HG02623 (cell line): Measurements from ENCODE around the gene WEE2.
A peak's percentile ranks its signal among the peaks of the same experiment; 100 is the strongest.
"Not testable (repeated sequence)": the region's sequence is repeated elsewhere in the genome, so short reads cannot be mapped to it uniquely, and the experiment has no call there.

ENCODE experiments used
- ATAC-seq: cut with Tn5 transposase; IDR thresholded peaks from one replicate; pipeline ENCODE4 v1.9.1; 2021; ENCODE audit warnings: moderate library complexity; ENCODE audit not compliant: unreplicated experiment

WEE2 gene

DNA sequence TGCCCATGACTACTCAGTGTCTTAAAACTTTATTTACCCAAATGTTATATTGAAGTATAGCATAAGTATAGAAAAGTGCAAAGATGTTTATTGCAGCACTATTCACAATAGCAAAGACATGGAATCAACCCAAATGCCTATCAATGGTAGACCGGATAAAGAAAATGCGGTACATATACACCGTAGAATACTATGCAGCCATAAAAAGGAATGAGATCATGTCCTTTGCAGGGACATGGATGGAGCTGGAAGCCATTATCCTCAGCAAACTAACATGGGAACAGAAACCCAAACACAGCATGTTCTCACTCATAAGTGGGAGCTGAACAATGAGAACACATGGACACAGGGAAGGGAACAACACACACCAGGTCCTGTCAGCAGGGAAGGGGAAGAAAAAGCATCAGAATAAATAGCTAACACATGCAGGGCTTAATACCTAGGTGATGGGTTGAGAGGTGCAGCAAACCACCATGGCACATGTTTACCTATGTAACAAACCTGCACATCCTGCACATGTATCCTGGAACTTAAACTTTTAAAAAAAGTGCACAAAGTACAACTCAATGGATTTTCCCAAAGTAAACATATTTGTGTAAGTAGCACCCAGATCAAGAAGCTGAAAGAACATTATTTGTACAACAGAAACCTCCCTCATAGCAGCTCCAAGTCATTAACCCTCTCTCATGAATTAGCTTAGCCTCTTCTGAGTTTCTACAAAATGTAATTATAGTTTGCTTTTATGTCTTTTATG lies 18.9 kb upstream of the WEE2 start:
- ATAC-seq = not testable (repeated sequence)

DNA sequence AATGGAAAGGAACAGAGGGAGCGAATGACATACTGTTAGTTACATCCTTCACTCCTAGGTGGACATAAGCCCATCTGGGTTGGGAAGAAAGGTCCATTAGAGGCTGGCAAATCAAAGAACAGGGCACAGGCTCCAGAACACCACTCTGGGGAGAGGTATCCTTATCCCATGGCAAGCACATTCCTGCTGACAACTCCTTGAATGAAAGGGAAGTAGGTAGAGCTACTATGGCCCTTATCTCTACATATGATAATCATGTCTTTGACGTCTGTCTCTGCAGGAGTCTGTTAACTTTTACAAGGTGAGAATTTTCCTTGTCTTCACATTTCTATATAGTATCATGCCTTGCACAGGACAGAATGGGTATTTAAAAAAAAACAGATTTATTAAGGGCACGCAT lies 16.6 kb upstream of the WEE2 start:
- no peak for ATAC-seq

DNA sequence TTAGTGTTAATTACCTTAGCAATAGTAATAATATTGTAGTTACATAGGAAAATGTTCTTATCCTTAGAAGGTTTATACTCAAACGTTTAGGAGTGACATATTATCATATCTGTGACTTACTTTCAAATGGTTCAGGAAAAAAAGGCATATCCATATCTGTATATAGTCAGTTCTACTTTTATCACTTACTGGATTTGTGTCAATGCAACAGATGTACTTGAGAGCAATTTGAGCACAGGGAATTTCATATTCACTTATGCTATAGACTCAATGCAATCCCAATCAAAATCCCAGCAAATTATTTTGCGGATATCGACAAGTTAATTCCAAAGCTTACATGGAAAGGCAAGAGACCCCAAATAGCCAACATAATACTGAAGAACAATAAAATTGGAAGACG lies 16.2 kb upstream of the WEE2 start:
- no peak for ATAC-seq

DNA sequence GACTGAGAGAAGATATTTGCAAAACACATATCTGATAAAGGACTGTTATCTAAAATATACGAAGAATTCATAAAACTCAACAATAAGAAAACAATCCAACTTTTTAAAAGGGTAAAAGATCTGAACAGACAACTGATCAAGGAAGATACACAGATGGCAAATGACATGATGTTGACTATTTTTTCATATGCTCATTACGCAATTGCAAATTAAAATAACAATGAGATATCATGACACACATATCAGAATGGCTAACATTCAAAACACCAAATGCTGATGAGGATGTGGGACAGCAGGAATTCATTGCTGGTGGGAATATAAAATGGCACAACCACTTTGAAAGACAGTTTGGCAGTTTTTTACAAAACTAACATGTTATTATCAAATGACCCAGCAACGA lies 15.1 kb upstream of the WEE2 start:
- ATAC-seq = no peak

DNA sequence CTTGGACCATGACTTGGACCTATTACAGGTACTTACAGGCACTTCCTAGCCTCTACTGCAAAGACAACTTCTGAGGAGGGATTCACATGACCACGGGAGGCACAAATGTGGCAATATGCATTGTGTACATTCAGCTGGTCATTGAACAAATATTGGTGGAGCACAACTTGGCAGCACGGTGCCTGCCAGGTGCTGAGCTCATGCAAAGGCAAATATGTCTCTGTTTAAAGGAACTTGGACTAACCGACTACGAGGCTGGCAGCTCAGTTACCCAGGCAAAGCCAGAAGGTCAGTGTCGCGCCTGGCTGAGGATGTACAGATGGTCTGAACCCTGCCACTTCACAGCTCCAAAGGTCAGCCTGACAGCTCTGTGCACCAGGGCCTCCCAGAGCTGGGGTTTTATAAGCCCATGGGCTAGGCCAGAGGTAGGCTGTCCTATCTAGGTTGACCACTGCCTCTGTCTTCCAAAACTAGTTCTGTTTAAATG lies 12.3 kb upstream of the WEE2 start:
- ATAC-seq = no peak

DNA sequence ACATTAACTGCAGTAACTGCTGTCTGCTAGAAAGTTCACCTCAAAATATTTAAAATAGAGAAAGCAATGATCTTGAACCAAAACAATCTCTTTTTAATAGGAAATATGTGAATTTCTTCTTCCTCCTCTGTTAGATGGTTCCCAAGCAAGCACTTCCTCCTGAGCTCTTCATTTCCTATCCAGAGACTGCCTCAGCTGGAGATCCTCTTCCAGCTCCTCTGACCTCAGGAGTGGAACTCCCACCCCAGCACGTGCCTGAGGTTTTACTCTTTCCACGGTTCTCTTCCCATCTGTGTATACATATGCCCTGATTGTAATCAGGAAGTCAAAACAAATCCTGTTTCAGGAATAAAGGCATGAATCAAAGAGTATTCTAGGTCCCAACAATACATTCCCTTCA lies 11.8 kb upstream of the WEE2 start:
- ATAC-seq = no peak

DNA sequence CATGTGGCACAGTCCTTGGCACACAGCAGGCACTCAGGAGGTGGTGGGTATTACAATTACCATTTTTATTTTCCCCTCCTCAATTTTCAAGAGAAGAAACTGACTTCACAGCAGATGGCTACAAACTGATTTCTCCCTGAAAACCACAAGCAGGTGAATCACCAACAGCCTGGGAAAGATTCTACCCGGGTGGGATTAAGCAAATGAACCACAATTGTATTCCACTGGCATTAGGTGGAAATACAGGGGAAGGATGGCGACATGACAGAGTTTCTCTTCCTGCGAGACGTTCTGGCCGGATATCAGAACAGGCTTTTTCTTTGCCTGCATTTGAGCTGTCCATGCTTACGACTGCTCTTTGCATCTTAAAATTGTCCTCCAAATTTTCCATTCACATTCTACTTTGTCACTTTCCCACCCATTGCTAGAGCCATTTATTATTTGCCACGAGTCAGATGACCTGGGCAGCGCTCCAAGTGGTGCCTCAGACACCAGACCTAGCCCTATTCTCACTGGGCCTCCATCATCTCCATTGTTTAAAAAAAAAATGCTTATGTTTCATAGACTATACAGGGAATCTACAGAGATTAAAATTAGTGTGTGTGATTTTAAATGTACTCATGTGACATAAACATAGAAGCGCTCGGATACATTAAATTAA lies 10.8 kb upstream of the WEE2 start:
- no peak for ATAC-seq

DNA sequence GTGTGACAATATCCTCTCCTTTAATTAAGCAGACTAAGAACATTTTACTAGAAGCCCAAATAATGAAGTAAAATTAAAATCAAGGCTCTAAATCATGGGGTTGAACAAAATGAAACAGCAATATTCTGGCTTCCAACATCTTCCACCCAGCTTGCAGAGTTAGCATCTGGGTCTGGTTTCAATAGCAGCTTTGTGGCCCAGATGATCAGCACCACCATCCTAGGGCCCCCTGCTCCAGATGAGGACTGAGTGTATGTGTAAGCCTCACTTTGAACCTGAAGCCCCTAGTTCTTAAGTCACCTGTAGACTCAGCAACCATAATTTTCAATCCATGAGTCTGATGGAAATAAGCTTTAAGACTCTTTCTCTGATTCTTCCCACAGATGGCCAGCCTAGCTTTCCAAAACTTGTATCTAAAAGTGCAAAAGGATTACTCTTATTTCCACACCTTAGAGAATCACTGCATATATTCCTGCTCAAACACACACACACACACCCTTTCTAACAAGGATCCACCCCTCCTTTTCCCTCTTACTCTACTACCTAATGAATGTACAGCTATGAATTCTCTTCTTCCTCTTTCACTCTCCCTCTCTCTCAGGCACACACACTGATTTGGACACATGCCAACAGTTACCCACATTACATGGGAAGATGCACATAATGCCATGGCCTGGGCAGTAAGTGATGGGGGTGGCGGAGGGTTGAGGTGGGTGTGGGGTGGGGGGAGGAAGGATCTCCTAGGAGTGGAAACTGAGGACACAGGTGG lies 9.7 kb upstream of the WEE2 start:
- no peak for ATAC-seq

DNA sequence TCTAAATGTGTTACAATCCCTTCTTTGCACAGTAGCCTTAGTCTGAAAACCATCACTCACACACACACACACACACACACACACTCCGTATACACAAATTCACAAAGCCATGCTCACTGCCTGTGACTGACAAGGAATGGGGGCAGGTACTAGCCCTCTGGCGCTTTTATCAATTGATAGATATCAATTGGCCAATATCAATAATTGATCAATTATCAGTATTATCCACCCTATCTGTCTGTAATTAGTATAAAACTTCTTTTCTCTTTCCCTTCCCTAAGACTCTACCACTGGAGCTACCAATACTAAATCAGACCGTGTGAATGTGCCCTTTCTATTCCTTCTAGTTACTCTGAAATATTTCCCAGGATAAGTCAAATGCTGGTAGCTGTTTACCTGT lies 8.3 kb upstream of the WEE2 start:
- no peak for ATAC-seq

DNA sequence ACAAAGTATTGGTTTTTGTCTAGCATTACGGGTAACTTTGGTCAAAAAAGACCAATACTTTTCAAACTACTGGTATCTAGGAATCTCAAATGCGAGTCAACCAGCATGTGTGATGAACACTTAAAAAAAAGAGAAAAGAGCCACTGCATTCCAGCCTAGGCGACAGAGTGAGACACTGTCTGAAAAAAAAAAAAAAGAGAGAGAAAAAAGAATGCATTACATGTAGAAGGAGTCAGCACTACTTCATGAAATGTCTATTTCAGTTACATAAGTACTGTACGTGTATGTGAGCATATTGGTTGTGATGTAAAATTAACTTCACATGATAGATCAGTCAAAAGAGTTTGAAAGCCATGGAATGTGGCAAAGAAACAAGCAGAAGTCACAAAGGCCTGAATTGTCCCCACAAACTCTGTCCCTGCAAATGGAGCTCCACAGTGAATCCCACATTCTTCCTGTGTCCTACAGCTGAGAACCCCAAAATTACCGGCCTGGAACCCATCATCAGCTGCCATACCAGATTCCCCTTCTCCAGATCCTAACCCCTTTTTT lies 7.8 kb upstream of the WEE2 start:
- ATAC-seq = no peak

DNA sequence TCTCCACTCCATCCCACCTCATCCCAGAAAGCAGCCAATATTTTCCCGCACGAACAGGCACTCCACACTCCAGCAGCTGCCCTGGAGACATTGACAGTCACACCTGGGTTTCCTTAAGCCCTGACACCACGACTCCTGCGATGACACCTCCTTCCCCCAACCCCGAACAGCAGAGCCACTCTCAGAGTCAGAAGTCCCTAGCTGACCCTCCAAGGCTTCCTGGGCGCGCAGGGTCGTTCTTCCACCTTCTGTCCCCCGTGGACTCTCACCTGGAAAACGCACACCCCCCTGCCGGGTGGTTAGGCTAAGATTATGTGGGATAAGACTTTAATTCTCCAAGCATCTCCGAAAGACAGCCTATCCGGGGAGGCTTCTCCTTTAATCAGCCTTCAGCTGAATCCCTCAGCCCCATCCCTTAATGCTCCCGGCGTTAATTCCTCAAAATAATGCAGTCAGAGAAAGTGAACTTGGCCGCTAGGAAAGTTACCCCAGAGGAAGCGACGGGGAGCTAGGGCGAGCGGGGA lies 7.2 kb upstream of the WEE2 start:
- ATAC-seq = no peak

DNA sequence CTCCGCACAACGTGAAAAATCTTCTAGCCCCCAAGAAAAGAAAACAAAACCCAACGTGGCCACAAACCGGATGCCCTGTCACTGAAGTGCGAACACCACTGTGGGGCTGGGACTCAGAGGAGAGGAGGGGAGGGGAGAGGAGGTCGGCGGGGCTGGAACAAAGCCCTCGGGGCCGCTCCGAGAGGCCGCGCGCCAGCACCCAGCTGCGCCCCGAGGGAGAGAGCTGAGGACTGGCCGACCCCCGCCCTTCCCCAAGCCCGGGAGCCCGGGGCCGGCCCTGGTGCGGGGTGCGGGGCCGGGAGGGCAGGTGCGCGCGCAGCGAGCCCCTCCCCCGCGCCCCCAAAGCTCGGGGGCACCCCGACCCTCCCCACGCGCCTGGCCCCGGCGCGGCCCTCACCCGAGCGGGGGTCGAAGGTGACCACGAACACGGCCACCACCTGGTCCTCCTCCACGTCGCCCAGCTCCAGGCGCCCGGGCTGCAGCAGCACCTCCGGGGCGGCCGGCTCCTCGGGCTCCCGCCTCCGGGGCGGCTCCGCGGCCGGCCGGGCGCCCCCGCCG lies 6.6 kb upstream of the WEE2 start:
- ATAC-seq = peak; percentile 84

DNA sequence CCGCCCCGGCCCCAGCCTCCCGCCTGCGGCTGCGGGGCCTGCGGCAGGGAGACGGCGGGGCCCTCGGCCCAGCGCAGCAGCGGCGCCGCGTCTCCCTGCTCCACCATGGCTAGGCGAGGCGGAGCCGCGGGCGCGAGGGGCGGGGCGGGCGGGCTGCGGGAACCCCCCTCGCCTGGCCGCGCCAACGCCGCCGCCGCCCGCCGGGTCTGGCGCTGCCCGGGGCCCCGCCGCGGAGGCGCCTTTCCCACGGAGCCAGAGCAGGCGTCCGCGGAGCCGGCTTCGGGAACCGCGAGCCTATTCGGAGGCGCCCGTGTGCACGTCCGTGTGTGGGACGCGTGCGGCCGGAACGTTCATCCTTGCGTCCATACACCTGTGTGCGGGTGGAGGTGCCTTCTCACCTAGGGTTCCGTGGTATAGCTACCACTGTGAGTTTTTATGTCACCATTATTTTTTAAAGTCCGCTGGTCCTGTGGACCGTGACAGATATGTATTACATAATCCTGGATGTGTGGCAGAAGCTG lies 6.0 kb upstream of the WEE2 start, which contains the start of gene DENND11:
Gene DENND11, minus strand, starts transcription at position 120 of the 521 bp plus-strand sequence. Its CDS starts 13 bp downstream, at position 107.
- ATAC-seq = peak; percentile 73

DNA sequence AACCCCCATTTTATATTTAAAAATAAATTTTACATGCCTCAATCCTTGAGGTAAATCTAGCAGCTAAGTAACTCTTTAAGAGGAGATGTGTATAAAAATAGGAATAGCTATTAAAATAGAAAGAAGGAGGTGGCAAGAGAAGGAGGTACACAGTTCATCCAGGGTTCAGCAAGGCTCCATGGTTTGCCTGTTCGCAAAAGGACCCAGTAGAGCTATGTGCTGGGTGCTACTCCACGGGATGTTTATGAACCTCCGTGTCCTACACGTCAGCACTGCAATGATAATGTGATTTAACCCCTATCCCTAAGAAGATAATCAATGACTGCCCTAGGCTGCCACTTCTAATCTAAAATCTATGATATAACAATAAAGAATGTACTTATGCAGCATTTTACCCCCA lies 5.3 kb upstream of the WEE2 start:
- no peak for ATAC-seq

DNA sequence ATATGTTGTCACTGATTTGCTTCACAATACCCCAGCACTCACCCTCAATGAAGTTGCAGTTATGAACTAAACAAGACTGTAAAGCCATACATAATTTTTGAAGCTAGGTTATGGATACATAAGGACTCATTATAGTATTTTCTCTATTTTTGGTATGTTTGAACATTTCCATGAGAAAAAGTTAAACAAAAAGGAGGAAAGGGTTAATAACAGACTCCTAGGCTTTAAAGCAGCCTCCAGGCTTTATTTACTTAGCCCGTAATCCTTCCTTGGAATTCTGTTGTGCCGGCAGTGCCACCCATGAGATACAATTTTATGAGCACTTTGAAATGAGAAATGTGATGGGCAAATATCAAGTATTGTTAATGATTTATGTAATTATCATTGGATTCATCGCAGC lies 4.0 kb upstream of the WEE2 start:
- no peak for ATAC-seq

DNA sequence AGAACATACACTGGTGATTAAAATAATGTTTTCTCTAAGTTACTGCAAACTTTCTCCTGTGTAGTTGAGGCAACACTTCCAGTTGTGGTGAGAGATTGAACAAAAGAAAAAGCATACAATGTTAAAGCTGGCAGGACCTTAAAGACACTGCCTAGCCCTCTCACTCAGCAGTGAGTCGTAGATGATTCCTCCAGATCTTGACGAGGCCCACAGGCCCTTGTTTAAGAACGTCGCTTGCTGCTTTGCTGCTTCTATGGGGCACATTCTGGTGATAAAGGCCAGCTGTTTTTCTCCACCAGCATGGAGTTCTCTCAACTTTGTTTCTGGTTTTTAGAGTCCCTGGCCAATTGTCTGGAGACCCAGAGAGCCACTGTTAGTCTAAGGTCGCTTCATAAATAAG lies 3.4 kb upstream of the WEE2 start:
- no peak for ATAC-seq

DNA sequence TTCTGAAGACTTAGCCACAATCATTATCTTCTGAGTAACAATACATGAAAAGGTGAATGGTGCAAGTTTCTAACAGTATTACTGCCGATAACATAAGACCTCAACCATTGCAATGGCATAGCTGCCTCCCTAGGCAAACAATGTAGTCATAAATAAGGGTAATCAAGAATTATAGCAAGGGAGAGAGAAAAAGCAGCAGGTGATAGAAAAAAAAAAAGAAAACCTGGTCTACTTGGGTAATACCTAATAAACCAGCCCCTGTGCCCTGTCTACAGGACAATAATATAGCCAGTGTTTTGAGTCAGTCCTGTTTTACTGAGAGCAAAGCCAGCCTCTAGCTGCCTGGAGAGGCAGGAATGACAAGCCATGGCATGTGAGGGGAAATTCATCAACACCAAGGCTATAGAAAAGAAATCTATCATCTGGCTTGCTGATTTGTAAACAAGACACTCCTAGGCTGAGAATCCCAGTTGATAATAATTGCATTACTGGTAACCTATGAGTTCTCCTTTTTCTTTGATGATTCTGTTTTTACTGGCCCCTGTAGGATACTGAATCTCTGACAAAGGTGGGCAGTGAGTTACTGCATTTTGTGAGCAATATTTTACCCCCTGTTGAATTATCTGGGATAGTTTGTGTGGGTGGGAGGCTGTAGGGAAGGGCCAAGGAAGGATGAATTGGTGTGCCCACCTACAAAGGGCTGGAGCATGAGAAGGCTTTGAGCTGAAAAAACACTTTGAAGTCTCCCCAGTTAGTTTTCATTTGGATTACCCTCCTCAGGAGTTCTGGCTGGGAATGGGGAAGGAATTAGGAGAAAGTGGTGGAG lies 1.7 kb upstream of the WEE2 start:
- ATAC-seq = no peak

DNA sequence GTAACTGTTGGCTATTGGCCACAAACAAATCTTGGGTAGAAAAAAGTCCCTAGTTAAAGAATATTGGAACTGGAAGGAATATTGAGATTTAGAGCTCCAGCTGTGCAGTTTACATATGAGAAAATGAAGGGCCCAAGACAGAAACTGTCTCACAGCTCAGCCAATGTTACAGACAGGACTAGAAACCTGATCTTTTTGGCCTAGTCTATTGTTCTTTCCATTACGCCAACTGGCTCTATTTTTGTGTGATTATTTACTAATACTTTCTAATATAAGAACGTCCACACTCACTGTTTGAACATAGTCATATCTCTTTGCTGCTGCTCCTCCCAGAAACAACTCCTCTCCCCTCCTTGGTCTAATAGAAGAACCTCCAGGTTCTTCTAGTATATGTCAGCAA lies 1.2 kb downstream of the WEE2 start:
- no peak for ATAC-seq

DNA sequence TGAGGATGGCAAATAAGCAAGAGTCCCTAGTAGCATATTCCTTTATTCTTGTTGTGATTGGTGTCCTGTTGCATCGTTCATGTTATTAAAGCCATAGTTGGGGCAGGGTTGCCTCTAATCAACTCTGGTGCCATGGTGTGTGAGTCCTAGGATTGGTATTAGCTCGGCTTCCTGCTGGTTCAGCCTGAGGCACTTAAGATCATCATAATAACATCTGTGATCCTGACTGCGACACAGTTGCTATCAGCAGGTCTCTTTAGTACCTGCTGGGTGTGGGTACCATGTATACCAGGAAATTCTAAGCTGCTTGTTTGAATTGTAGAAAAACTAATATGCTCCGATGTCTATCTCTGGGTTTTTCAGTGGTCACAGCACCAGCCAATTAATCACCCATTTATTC lies 1.6 kb downstream of the WEE2 start:
- ATAC-seq = no peak

DNA sequence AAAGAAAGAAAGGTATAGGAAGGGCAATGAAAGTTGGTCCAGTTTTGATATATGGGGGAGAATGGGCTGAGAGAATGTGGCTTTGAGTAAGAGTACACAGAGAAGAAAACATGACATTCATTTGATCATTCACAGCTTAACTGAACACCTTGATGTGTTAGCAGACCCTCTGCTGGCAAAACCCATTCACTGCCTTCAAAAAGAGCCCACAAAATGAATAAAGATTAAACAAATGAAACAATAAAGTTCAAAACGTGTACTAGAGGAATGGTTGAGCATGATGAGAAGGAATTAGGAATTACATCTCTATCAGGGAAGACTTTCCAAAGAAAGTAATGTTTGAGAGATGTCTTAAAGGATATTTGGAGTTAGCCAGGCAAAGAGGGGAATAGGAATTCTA lies 2.1 kb downstream of the WEE2 start:
- no peak for ATAC-seq
